ENCODE data around the gene TRERF1.
"Not testable (repeated sequence)": the region's sequence is repeated elsewhere in the genome, so short reads cannot be mapped to it uniquely, and the experiment has no call there.

The TRERF1 gene

DNA sequence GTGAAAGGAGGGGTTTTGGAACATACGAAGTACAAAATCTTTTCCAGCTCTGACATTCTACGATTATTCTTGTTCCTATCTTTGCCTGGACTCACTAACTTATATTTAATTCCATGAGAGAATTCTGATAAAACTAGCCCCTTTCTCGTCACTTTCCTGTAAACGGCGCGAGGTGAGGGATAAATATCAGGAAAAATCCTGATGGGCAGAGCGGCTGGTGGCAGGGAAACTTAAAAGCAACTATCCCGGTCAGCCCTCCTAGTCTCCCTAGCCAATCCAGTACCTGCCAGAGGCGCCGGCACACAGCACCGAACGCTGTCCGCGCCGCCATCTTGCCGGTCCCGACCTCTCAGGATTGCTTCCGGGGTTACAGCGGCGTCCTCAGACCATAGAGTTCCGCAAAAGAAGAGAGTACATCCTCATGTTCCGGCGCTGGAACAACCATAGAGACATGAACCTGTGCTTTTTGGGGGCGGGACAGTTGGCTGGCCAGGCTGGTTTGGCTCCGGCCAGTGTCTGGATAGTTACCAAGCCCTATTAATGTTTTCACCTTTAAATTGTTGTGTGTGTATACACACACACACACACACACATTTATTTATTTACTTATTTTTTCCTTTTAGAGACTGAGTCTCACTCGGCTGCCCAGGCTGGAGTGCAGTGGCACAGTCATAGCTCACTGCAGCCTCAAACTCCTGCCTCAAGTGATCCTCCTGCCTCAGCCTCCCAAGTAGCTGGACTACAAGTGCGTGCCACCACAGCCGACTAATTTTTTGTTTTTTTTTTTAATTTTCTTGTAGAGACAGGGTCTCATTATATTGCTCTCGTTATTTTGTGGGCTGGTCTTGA, 234.0 kb downstream of the TRERF1 start, which contains the start of gene MRPS10:
Gene MRPS10 (minus strand): TSS at position 343 of the 849 bp plus-strand sequence. CDS start 12 bp downstream, at position 331.
- DNase-seq (ENCODE audit: low read depth), result peak; percentile 85

- DNase-seq (ENCODE audit: low read depth), result no peak
These were observed 234.6 kb downstream of the TRERF1 start for GRCh38 chr6:42217157-42217518.

- not testable (repeated sequence) for DNase-seq (ENCODE audit: low read depth)
These were observed 235.2 kb downstream of the TRERF1 start for GRCh38 chr6:42216495-42216894.

GRCh38 chr6:42212442-42212841, 239.3 kb downstream of the TRERF1 start:
- DNase-seq (ENCODE audit: low read depth), result no peak

GRCh38 chr6:42211726-42212125, 240.0 kb downstream of the TRERF1 start:
- no peak for DNase-seq (ENCODE audit: low read depth)

- DNase-seq (ENCODE audit: low read depth), result no peak
These were observed 241.2 kb downstream of the TRERF1 start for GRCh38 chr6:42210551-42210950.

GRCh38 chr6:42207559-42207958, 244.2 kb downstream of the TRERF1 start:
- DNase-seq (ENCODE audit: low read depth), result not testable (repeated sequence)

DNA sequence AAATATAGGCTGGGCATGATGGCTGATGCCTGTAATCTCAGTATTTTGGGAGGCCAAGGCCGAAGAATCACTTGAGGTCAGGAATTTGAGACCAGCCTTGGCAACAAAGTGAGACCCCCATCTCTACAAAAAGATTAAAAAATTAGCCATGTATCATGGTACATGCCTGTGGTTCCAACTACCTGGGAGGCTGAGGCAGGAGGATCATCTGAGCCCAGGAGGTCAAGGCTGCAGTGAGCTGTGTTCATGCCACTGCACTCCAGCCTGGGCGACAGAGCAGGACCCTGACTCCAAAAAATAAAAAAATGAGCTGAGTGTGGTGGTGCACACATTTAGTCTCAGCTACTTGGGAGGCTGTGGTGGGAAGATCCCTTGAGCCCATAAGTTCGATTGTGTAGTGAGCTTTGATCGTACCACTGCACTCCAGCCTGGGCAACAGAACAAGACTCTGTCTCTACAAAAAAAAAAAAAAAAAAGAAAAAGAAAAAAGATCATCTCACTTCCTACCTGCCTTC, 246.9 kb downstream of the TRERF1 start:
- no peak for DNase-seq (ENCODE audit: low read depth)

DNA sequence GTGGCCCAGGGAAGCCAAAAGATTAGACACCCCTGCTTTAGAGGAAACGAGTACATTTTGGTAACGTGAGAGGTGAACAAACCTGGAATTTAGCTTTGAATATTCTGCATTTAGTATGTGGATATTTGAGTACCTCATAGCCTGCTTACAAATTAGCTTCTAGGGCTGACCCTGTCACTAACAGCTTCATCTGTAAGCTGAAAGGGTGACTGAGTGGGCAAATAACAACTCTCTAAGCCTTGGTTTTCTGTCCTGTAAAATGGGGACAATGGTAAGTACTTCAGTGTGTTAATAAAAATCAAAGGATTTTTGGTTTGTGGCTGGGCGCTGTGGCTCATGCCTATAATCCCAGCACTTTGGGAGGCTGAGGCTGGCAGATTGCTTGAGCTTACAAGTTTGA, 248.5 kb downstream of the TRERF1 start:
- no peak for DNase-seq (ENCODE audit: low read depth)

- not testable (repeated sequence) for DNase-seq (ENCODE audit: low read depth)
These were observed 249.4 kb downstream of the TRERF1 start for GRCh38 chr6:42202131-42202915.

DNA sequence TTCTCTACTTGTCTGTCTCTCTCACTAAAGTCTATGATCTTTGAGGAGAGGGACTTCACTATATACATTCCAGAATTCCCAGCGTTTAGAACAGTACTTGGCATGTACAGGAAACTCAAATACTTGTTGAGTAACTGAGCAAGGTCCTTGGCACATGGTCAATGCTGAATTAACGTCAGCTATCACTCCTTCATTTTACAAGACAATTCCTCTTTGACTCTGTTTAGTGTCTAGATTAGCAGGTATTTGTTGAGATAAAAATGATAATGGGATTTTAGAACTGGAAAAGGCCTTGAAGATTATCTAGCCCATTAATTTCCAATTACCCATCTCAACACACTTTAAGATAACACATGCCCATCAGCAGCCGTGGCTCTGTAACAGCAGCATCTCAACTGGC, 250.3 kb downstream of the TRERF1 start:
- DNase-seq (ENCODE audit: low read depth), result no peak

DNA sequence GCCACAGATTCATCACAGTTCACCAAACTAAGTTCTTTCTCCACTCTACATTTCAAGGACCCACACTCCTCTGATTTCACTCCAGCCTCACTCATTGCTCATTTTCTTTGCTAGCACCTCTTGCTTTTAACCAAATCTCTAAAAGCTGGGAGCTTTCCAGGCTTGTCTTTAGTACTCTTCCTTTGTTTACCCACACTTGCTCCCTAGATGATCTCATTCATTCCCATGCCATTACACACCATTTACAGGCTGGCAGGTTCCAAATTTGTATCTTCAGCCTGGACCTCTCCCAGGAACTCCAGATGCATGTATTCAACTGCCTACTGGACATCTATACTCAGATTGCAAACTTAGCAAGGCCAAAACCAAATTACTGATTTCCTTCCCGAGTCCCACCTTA, 251.7 kb downstream of the TRERF1 start:
- DNase-seq (ENCODE audit: low read depth), result no peak

DNA sequence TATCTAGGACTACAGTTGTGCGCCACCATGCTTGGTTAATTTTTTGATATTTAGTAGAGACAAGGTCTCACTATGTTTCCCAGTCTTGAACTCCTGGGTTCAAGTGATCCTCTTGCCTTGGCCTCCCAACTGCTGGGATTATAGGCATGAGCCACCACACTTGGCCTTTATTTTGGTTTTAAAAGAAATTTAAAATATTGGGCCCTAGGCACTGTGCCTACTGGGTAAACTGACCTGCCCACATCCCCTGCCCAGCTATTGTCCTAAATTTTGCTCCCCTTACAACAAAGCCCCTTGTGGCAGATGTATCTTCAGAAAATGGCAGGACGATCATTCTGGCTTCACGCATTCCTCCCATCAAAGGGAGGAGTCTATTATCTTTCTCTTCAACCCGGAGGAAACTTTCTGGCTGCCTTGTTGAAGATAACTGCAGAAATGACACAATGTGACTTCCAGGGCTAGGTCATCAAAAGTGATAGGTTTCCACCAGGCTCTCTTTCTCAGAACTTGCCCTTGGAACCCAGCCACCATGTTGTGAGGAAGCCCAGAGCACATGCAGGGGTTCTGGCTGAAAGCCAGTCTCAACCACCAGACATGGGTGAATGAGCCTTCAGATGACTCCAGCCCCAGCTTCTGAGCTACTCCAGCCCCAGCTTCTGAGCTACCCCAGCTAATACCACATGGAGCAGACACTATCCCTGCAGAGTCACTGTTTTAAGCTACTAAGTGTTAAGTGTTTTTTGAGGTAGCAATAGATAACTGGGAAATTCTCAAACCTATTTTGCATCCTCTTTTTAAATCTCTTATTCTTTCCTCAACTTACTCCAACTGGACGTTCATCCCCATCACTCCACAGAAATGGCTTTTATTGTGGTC, 252.4 kb downstream of the TRERF1 start:
- DNase-seq (ENCODE audit: low read depth), result no peak

- no peak for DNase-seq (ENCODE audit: low read depth)
These were observed 254.0 kb downstream of the TRERF1 start for GRCh38 chr6:42197555-42198362.

- DNase-seq (ENCODE audit: low read depth), result no peak
These were observed 256.3 kb downstream of the TRERF1 start for GRCh38 chr6:42195415-42195814.

GRCh38 chr6:42194056-42194455, 257.7 kb downstream of the TRERF1 start:
- no peak for DNase-seq (ENCODE audit: low read depth)

- no peak for DNase-seq (ENCODE audit: low read depth)
These were observed 258.2 kb downstream of the TRERF1 start for GRCh38 chr6:42193491-42193894.

GRCh38 chr6:42192385-42192784, 259.3 kb downstream of the TRERF1 start:
- not testable (repeated sequence) for DNase-seq (ENCODE audit: low read depth)

- no peak for DNase-seq (ENCODE audit: low read depth)
These were observed 261.1 kb downstream of the TRERF1 start for GRCh38 chr6:42190554-42191183.

DNA sequence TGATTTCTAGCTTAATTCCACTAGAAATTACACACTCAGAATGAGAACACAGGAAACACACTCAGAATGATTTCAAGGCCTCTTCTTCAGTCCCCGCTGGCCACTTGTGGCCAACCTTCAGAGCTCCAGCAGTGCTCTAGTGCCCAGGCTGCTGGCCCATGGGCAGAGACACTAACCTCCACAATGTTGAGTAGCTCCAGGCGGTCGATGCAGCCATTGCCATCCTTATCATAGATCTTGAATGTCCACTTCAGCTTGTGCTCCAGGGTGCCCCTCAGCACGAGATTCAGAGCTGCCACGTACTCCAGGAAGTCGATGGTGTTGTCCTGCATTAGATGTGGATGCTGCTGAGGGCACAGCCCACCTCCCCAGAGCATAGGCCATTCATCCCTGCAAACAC, 263.3 kb downstream of the TRERF1 start:
- DNase-seq (ENCODE audit: low read depth), result no peak

- no peak for DNase-seq (ENCODE audit: low read depth)
These were observed 266.1 kb downstream of the TRERF1 start for GRCh38 chr6:42185597-42185996.

All from activated T-cell treated with anti-CD3 and anti-CD28 coated beads for 48 hours (primary cell).